Prostate gland (tissue), 2 donors: ENCODE data around the gene MYO5C. TPM values are rescaled to one million over a fixed set of nuclear protein-coding genes. Genes with fewer than 3 reads are reported as not detected.

Source experiments
- DNase-seq: peaks from one replicate; pipeline ENCODE4 v3.0.0-alpha.2; 2019; ENCODE audit warnings: low spot score
- H3K27ac ChIP-seq, 2 donors: fragments of 200-600 bp; sonication (generic); 2 replicates each; pipeline ENCODE4 v1.5.1; 2017 to 2019
- H3K27me3 ChIP-seq: fragments of 200-600 bp; sonication (generic); replicated peaks from 2 replicates; pipeline ENCODE4 v1.5.1; 2019; ENCODE audit not compliant: insufficient read depth
- H3K36me3 ChIP-seq, 2 donors: fragments of 200-600 bp; sonication (generic); 1 replicate in 1 of 2; 2 replicates in 1 of 2; pipeline versions ENCODE4 v1.5.1 to v1.8.1; 2017 to 2019
- H3K4me1 ChIP-seq: fragments of 200-600 bp; sonication (generic); replicated peaks from 2 replicates; pipeline ENCODE4 v1.5.1; 2019
- H3K4me3 ChIP-seq, 2 donors: fragments of 200-600 bp; sonication (generic); 2 replicates each; pipeline ENCODE4 v1.5.1; 2017 to 2019
- H3K9me3 ChIP-seq: fragments of 200-600 bp; sonication (generic); 2 replicates; pipeline ENCODE4 v1.5.1; 2017
- CTCF ChIP-seq, 4 experiments: fragments of 200-600 bp in 2 of 4; fragments of 450-650 bp in 2 of 4; sonication (generic) in 2 of 4; IDR thresholded peaks; 1 replicate in 3 of 4; 2 replicates in 1 of 4; pipeline ENCODE4 v1.5.1; 2016 to 2019; ENCODE audit warnings: antibody characterized with exemption in 4 of 4, mild to moderate bottlenecking in 2 of 4, moderate library complexity in 2 of 4
- POLR2A ChIP-seq: fragments of 450-650 bp; IDR thresholded peaks from one replicate; pipeline ENCODE4 v1.6.1; 2016; ENCODE audit warnings: antibody characterized with exemption, mild to moderate bottlenecking
- POLR2AphosphoS5 ChIP-seq: sonication (generic); formaldehyde crosslinking; IDR thresholded peaks from one replicate; pipeline ENCODE4 v1.6.1; 2017; ENCODE audit warnings: antibody characterized with exemption
- WGBS: methylation state at CpG from one replicate; pipeline ENCODE4 v1.1.5; 2018; 5-methylcytosine and 5-hydroxymethylcytosine counted together
- intact Hi-C: fragments of 100-400 bp; cut with DNase I; formaldehyde crosslinking; loops from one replicate; pipeline ENCODE4 v1.14.2; 2022
- total RNA-seq, 2 donors: library from RNA; depleted of rRNA; stranded (reverse); fragments of >200 nt; gene quantifications; one replicate each; pipeline ENCODE4 v1.1.0, GENCODE V29; 2016

Gene MYO5C
- total RNA-seq, 2 donors from 2014 or later = 53.5 to 59.9 TPM

- 100% methylated on average over 3 of the region's 3 CpGs for WGBS
- intact Hi-C loops = no loop called here
- H3K36me3 ChIP-seq = no peaks in the 10 kb centered on the region
- no peaks in the 10 kb centered on the region for H3K9me3 ChIP-seq
- H3K27ac ChIP-seq = no peak overlapping the region
- no peak for DNase-seq
- TF ChIP-seq CTCF (IDR thresholded peaks at IDR 0.05) (no peak), POLR2A (no peak), POLR2AphosphoS5 (no peak)
- H3K27me3 ChIP-seq = no peaks in the 10 kb centered on the region
- no peaks in the 10 kb centered on the region for H3K4me1 ChIP-seq
- no peak overlapping the region for H3K4me3 ChIP-seq
Measured at GRCh38 chr15:52238149-52238548, 57.5 kb downstream of the MYO5C start.

DNA sequence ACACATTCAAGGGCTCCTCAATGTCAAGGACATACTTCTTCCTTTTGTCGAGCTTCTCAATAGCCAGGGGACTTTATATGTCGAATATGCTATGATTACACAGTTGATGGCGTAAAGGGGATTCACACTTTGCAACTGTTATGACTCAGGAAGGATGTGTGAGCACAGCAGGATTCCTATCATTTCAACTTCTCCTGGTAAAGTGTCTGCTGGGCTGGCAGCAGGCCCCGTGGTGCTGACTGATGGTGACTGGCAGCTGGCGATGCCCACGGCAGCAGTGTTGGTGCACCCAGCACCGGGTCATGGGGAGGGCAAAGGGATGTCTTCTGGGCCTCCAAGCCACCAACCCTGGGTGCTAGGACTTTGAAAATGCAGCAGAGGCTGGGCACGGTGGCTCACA, 59.6 kb downstream of the MYO5C start:
- no peak overlapping the region for H3K27ac ChIP-seq
- TF ChIP-seq CTCF (IDR thresholded peaks at IDR 0.05) (no peak), POLR2A (no peak), POLR2AphosphoS5 (no peak)
- 87% methylated on average over 8 of the region's 8 CpGs for WGBS

GRCh38 chr15:52234596-52235541, 60.7 kb downstream of the MYO5C start:
- 70% methylated on average over 17 of the region's 17 CpGs for WGBS
- no peaks in the 10 kb centered on the region for H3K4me1 ChIP-seq
- DNase-seq = no peak
- no peaks in the 10 kb centered on the region for H3K36me3 ChIP-seq
- intact Hi-C loops = no loop called here
- TF ChIP-seq CTCF (IDR thresholded peaks at IDR 0.05) = no peak
- TF ChIP-seq POLR2A = no peak
- no peak for TF ChIP-seq POLR2AphosphoS5
- H3K4me3 ChIP-seq = no peak overlapping the region
- no peaks in the 10 kb centered on the region for H3K27me3 ChIP-seq
- H3K9me3 ChIP-seq = no peaks in the 10 kb centered on the region
- no peak overlapping the region for H3K27ac ChIP-seq

More for the DNA sequence above, 59.6 kb downstream of the MYO5C start:
- Histone ChIP-seq H3K4me1 (no peaks in the 10 kb centered on the region), H3K36me3 (no peaks in the 10 kb centered on the region), H3K9me3 (no peaks in the 10 kb centered on the region), H3K4me3 (no peak overlapping the region), H3K27me3 (no peaks in the 10 kb centered on the region)
- intact Hi-C loops = no loop called here
- DNase-seq = no peak

- WGBS = 67% methylated on average over 4 of the region's 4 CpGs
- no peak overlapping the region for H3K4me3 ChIP-seq
- H3K36me3 ChIP-seq = no peaks in the 10 kb centered on the region
- H3K4me1 ChIP-seq = no peaks in the 10 kb centered on the region
- TF ChIP-seq CTCF (IDR thresholded peaks at IDR 0.05) (no peak), POLR2A (no peak), POLR2AphosphoS5 (no peak)
- H3K27ac ChIP-seq = no peak overlapping the region
- no peak for DNase-seq
- intact Hi-C loops = no loop called here
- H3K27me3 ChIP-seq = no peaks in the 10 kb centered on the region
- H3K9me3 ChIP-seq = no peaks in the 10 kb centered on the region
Measured at GRCh38 chr15:52233405-52233804, 62.2 kb downstream of the MYO5C start.

- DNase-seq = no peak
- 50% methylated on average over 1 of the region's 1 CpG for WGBS
- no peak for TF ChIP-seq CTCF (IDR thresholded peaks at IDR 0.05)
- TF ChIP-seq POLR2A = no peak
- peak; percentile 29 for TF ChIP-seq POLR2AphosphoS5
- Histone ChIP-seq H3K27ac (no peak overlapping the region), H3K36me3 (no peaks in the 10 kb centered on the region), H3K4me3 (no peak overlapping the region), H3K27me3 (no peaks in the 10 kb centered on the region), H3K4me1 (no peaks in the 10 kb centered on the region), H3K9me3 (no peaks in the 10 kb centered on the region)
- intact Hi-C loops = no loop called here
Measured at GRCh38 chr15:52232327-52232726, 63.3 kb downstream of the MYO5C start.
